ENCODE measurements around the gene CREM. TPM values are rescaled to one million over a fixed set of nuclear protein-coding genes. Genes with fewer than 3 reads are reported as not detected.

CREM gene
- total RNA-seq, 1 experiment from 2014 or later = 20.0 TPM

DNA sequence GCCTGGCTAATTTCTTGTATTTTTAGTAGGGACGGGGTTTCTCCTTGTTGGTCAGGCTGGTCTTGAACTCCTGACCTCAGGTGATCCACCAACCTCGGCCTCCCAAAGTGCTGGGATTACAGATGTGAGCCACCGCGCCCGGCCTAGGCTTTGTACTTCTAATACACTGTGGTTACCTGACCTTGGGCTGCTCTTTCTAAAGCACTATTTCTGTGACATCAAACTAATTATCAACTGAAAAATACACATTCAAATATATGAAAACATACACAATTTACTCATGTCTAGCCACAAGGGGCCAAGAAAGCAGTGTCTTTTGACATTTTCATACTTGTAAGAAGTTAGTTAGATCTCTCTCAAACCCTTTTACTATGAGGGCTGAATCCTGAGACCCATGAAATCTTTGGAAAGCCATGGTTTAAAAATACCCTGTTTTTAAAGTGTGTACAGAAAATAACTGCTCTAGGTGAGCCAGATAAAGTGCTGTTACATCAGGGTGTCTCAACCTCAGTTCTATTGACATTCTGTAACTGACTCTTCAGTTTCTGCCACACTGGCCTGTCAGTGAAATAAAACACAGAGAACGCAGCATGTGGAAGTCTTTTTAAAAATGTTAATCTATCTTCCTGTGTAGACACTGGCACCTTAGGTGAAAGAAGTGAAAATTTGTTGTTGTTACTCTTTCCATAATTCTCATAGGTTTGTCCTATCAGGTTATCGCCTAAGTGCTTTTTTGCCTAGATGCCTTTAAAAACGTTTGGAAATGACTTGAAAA, 58.8 kb downstream of the CREM start:
- H3K14ac ChIP-seq (ENCODE audit: insufficient read depth, low read length) = no peak overlapping the region
- H3K4me1 ChIP-seq (ENCODE audit: insufficient read depth, low read length) = no peaks in the 10 kb centered on the region
- no peak overlapping the region for H2AFZ ChIP-seq (ENCODE audit: low read length)
- no peak overlapping the region for H2BK120ac ChIP-seq (ENCODE audit: low read depth, low read length, poor library complexity, severe bottlenecking)
- H3K18ac ChIP-seq (ENCODE audit: insufficient read length, low read depth, low read length) = no peak overlapping the region
- no peak for DNase-seq
- no peak overlapping the region for H4K5ac ChIP-seq (ENCODE audit: insufficient read length, low read depth, low read length)
- no peaks in the 10 kb centered on the region for H3K79me1 ChIP-seq (ENCODE audit: insufficient read depth, low read depth, low read length, poor library complexity, severe bottlenecking)
- H3K79me2 ChIP-seq (ENCODE audit: insufficient read depth, low read length) = no peaks in the 10 kb centered on the region
- no peak overlapping the region for H3T11ph ChIP-seq (ENCODE audit: low read length)
- Mint-ChIP-seq H3K4me1 (peaks cover 6 to 11% of the 10 kb centered on the region in 2 experiments; a peak in 3 of 4 replicates), H3K27ac (no peak overlapping the region), H3K9me3 (no peaks in the 10 kb centered on the region), H3K27me3 (ENCODE audit: low read depth) (no peaks in the 10 kb centered on the region), H3K36me3 (ENCODE audit: insufficient read depth in 1 of 3, low read depth in 3 of 3) (0 out of 7 replicates have a peak, but pooled peaks cover 0 to 2% (median 0%) of the 10 kb centered on the region in 3 experiments), H3K4me3 (no peak overlapping the region)
- H3K23ac ChIP-seq (ENCODE audit: insufficient read length, low read depth, low read length) = no peak overlapping the region
- H3K4ac ChIP-seq (ENCODE audit: low read depth, low read length) = no peak overlapping the region
- H2BK15ac ChIP-seq (ENCODE audit: low read depth, low read length) = no peak overlapping the region
- H3K9me3 ChIP-seq (ENCODE audit: control insufficient read depth, low read depth, low read length) = no peaks in the 10 kb centered on the region
- H4K20me1 ChIP-seq (ENCODE audit: control insufficient read depth, insufficient read depth, insufficient read length) = no peaks in the 10 kb centered on the region
- no peak overlapping the region for H4K8ac ChIP-seq (replicated peaks; ENCODE audit: insufficient read length, low read depth, low read length)
- WGBS (ENCODE audit: extremely low coverage, insufficient read length, low lambda C conversion rate) = no CpG with 5 or more reads among the region's 8 CpGs
- H2AK5ac ChIP-seq (ENCODE audit: insufficient read length, low read length) = no peak overlapping the region
- H3K27ac ChIP-seq (ENCODE audit: insufficient read length, low read depth, low read length) = no peak overlapping the region
- no peak overlapping the region for H2BK12ac ChIP-seq (ENCODE audit: insufficient read length, low read depth, low read length)
- no peak overlapping the region for H3K4me2 ChIP-seq (ENCODE audit: insufficient read depth, insufficient read length, low read length)
- H2BK5ac ChIP-seq (ENCODE audit: insufficient read length, low read length) = no peak overlapping the region
- H3K27me3 ChIP-seq (ENCODE audit: insufficient read depth, low read length) = no peaks in the 10 kb centered on the region
- H3K56ac ChIP-seq (ENCODE audit: insufficient read length, low read depth, low read length) = no peak overlapping the region
- no peak overlapping the region for H3K9ac ChIP-seq (ENCODE audit: extremely low read depth, insufficient read length, low read length)
- TF ChIP-seq, protein P1, sequence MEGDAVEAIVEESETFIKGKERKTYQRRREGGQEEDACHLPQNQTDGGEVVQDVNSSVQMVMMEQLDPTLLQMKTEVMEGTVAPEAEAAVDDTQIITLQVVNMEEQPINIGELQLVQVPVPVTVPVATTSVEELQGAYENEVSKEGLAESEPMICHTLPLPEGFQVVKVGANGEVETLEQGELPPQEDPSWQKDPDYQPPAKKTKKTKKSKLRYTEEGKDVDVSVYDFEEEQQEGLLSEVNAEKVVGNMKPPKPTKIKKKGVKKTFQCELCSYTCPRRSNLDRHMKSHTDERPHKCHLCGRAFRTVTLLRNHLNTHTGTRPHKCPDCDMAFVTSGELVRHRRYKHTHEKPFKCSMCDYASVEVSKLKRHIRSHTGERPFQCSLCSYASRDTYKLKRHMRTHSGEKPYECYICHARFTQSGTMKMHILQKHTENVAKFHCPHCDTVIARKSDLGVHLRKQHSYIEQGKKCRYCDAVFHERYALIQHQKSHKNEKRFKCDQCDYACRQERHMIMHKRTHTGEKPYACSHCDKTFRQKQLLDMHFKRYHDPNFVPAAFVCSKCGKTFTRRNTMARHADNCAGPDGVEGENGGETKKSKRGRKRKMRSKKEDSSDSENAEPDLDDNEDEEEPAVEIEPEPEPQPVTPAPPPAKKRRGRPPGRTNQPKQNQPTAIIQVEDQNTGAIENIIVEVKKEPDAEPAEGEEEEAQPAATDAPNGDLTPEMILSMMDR (conservative IDR thresholded peaks at IDR 0.05) = no peak
- no peak overlapping the region for H2BK20ac ChIP-seq (ENCODE audit: low read depth, low read length, poor library complexity, severe bottlenecking)
- H4K91ac ChIP-seq (ENCODE audit: insufficient read length, low read depth, low read length) = no peak overlapping the region
- no peaks in the 10 kb centered on the region for H3K23me2 ChIP-seq (ENCODE audit: insufficient read length, low read depth, low read length, poor library complexity, severe bottlenecking)
